Stimulated activated CD4-positive, alpha-beta T cell treated with anti-CD3 and anti-CD28 coated beads, Interleukin-1b, Interleukin-23, amount 100 ng/mL, for 4 hours (primary cell): ENCODE measurements around the gene ZDHHC1.
"Not testable (repeated sequence)": the region's sequence is repeated elsewhere in the genome, so short reads cannot be mapped to it uniquely, and the experiment has no call there.

Experiments used
- DNase-seq, 2 donors: peaks; one replicate each; pipeline ENCODE4 v3.0.0-alpha.2; 2020; ENCODE audit warnings: low read depth in 2 of 2

ZDHHC1 gene

GRCh38 chr16:67430977-67431774 lies 14.9 kb upstream of the ZDHHC1 start, which contains the start of gene HSD11B2:
TSS of gene HSD11B2 (plus strand) at chr16:67431121. CDS start at chr16:67431249, 128 bp downstream.
- peak; percentile 20 to 41 for DNase-seq

GRCh38 chr16:67430504-67430976 lies 14.3 kb upstream of the ZDHHC1 start:
- peak; percentile 17 to 45 for DNase-seq

- no peak for DNase-seq
These were observed 13.7 kb upstream of the ZDHHC1 start for GRCh38 chr16:67429799-67430503.

- no peak for DNase-seq
These were observed 12.9 kb upstream of the ZDHHC1 start for GRCh38 chr16:67429053-67429798.

GRCh38 chr16:67428146-67428731 lies 12.0 kb upstream of the ZDHHC1 start:
- peak; percentile 44 to 47 for DNase-seq

GRCh38 chr16:67426950-67427349 lies 10.7 kb upstream of the ZDHHC1 start:
- DNase-seq: no peak

- no peak for DNase-seq
These were observed 9.7 kb upstream of the ZDHHC1 start for GRCh38 chr16:67426022-67426421.

- no peak for DNase-seq
These were observed 9.3 kb upstream of the ZDHHC1 start for GRCh38 chr16:67425580-67425979.

- no peak for DNase-seq
These were observed 8.8 kb upstream of the ZDHHC1 start for GRCh38 chr16:67425061-67425460.

- no peak for DNase-seq
These were observed 8.0 kb upstream of the ZDHHC1 start for GRCh38 chr16:67424261-67424615.

- no peak for DNase-seq
These were observed 7.5 kb upstream of the ZDHHC1 start for GRCh38 chr16:67423611-67424260.

- DNase-seq: no peak
These were observed 6.7 kb upstream of the ZDHHC1 start for GRCh38 chr16:67423015-67423414.

- no peak for DNase-seq
These were observed 4.8 kb upstream of the ZDHHC1 start for GRCh38 chr16:67421030-67421429.

- DNase-seq: no peak
These were observed 3.7 kb upstream of the ZDHHC1 start for GRCh38 chr16:67419931-67420330.

GRCh38 chr16:67419502-67419901 lies 3.2 kb upstream of the ZDHHC1 start:
- DNase-seq: no peak

GRCh38 chr16:67417333-67418061 lies 1.2 kb upstream of the ZDHHC1 start:
- no peak for DNase-seq

GRCh38 chr16:67415421-67415820 lies 856 bp downstream of the ZDHHC1 start:
- DNase-seq: not testable (repeated sequence)

- DNase-seq: no peak
These were observed 2.0 kb downstream of the ZDHHC1 start for GRCh38 chr16:67413978-67414911.

- DNase-seq: no peak
These were observed 4.0 kb downstream of the ZDHHC1 start for GRCh38 chr16:67412294-67412693.

- DNase-seq: no peak
These were observed 4.9 kb downstream of the ZDHHC1 start for GRCh38 chr16:67411339-67411738.
